HG02840 (cell line): ENCODE data around the gene CERS1.

Experiments used
- ATAC-seq: cut with Tn5 transposase; IDR thresholded peaks from one replicate; pipeline ENCODE4 v1.9.1; 2021; ENCODE audit warnings: mild to moderate bottlenecking, moderate library complexity, moderate number of reproducible peaks; ENCODE audit not compliant: unreplicated experiment, low FRiP score

CERS1 gene

DNA sequence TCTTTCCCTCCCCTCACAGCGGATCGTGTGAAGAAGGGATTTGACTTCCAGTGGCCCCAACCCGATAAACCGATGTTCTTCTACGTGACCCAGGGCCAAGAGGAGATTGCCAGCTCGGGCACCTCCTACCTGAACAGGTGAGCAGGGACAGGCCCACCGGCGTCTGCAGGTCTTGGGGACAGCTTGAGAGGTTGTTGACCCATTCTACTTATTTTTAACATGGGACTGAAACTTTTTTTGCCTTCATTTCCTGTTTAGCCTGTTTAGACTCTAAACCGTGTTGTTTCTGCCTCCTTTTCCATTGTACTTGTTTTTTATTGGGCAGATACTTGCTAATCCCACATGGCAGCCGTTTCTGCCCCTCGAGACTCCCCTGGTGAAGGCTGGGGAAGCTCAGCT, 35.7 kb downstream of the CERS1 start:
- no peak for ATAC-seq

DNA sequence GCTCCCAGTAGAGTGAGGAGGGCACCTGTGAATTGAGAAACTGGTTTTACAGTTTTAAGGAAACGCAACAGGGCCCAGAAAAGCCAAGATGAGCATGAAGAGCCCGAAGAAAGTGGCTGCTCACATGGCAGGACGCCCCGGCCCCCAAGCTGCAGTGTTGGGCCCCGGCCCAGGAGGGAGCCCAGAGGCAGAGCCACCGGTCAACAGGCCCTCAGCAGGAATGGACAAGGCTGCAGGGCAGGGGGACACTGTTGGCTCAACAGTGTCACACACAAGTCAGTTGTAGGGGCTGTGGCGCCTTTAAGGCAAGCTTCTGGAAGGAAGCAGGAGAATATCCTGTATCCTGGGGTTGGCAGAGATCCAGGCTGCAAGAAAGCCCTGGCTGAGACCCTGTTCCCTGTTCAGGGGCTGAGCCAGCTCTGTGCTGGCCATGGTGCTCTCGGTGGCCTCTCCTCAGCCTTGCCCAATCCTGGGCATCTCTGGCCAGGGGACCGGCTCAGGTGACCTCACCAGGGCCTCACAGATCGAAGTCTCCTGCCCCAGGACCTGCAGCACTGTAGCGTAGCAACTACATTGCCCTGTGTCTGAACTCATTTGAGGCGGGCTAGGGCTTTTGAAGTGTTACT, 36.2 kb downstream of the CERS1 start:
- ATAC-seq, result no peak

DNA sequence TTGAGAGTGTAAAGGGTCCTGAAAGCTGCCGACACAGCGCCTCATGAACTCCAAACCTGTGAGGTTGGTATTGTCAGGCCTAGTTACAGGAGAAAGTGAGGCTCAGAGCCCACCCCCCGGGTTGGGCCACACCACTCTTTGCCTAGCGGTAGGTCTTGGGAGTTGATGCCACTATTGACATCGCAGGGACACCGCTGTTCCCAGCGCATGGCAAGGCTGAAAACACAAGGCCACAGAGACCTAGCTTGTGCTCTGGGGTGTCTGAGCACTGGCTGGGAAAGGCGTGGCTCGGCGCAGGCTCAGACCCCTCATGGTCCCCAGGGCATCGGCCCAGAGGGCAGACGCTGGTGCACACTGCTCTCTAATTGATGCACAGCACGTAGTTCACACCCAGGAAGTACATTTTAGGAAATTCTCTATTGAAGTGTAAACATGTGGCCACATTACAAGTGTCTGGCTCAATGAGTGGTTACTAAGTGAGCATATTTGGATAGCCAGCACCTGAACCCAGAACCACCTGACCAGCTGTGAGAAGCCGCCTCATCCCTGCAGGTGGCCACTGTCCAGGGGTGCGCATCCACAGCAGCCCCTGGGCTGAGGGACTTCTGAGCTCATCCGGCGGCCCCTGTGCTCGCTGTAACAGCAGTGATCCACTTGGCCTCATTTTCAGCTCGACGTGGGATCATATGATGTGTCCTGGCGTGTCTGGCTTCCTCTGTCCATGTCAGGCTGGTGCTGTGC, 36.9 kb downstream of the CERS1 start:
- ATAC-seq, result no peak

DNA sequence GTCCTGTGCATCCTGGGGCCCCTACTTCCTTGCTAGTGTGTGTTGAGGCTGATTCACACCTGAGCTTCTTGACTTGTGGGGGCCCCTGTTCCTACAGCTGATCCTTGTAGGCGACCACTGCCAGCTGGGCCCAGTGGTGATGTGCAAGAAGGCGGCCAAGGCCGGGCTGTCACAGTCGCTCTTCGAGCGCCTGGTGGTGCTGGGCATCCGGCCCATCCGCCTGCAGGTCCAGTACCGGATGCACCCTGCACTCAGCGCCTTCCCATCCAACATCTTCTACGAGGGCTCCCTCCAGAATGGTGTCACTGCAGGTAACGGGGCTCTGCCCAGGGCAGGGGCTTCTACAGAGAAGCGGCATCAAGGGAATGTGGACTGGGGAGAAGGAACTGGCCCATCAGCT, 38.7 kb downstream of the CERS1 start:
- no peak for ATAC-seq

DNA sequence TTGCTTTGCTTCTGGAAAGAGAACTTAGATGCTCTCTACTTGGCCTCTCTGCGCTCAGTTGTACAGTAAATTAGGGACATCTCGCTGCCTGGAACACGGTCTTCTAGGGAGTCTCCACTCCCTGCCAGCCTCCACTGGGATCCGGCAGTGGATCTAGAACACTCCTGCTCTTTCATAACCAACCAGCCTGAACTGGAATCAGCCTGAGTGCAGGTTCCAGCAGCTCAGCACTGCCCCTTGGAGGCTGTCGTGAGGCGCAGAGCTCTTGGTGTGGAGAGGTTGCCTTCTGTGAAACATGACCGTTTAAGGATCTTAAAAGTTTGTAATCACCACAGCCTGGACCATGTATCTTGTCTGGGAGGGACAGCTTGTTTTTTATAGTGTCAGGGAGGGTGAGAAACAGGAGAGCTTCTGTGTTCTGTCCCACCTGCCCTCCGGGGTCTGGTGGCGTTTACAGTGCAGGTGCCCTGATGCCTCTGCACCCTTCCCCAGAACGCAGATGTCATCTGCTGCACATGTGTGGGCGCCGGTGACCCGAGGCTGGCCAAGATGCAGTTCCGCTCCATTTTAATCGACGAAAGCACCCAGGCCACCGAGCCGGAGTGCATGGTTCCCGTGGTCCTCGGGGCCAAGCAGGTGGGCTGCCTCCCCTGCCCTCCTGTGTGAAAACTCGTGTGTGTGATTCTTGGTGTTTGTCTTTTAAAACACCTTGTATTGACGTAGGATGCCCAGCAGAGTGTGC, 39.4 kb downstream of the CERS1 start:
- no peak for ATAC-seq

DNA sequence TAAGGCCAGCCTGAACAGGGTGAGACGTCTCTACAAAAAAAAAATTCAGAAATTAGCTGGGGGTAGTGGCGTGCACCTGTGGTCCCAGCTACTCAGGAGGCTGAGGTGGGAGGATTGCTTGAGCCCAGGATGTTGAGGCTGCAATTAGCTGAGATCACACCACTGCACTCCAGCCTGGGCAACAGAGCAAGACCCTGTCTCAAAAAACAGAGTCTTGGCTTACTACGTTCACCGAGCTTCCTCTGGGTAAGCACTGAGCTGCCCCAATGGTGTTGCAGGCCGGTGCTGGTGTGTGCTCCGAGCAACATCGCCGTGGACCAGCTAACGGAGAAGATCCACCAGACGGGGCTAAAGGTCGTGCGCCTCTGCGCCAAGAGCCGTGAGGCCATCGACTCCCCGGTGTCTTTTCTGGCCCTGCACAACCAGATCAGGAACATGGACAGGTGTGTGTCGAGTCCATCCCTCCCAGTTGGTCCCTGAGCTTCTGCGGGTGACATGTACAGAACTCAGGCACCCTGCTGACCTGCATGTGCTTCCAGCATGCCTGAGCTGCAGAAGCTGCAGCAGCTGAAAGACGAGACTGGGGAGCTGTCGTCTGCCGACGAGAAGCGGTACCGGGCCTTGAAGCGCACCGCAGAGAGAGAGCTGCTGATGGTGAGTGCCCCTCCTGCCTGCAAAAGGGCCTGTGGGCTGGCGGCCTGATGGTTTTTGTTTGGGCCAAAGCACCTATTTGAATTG, 40.1 kb downstream of the CERS1 start:
- ATAC-seq, result no peak

GRCh38 chr19:18854982-18855381, 41.0 kb downstream of the CERS1 start:
- no peak for ATAC-seq

GRCh38 chr19:18853755-18854427, 42.1 kb downstream of the CERS1 start:
- ATAC-seq, result no peak

DNA sequence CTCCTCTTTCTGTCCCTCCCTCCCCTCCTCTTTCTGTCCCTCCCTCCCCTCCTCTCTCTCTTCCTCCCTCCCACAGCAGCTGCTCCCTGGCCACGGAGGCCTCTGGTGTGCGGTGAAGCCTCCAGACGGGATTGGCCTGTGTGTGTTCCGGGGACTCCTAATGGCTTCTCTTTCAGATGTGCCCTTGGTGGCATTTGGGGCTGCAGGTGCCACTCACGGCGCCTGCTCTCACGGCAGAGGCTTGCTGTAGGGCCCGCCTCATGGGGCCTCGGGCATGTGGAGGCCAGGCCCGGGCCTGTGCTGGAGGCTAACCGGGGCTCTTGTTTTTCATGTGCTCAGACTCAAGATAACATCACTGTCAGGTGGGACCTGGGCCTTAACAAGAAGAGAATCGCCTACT, 43.3 kb downstream of the CERS1 start:
- no peak for ATAC-seq

- no peak for ATAC-seq
Observed at GRCh38 chr19:18851673-18852325, 44.2 kb downstream of the CERS1 start.

DNA sequence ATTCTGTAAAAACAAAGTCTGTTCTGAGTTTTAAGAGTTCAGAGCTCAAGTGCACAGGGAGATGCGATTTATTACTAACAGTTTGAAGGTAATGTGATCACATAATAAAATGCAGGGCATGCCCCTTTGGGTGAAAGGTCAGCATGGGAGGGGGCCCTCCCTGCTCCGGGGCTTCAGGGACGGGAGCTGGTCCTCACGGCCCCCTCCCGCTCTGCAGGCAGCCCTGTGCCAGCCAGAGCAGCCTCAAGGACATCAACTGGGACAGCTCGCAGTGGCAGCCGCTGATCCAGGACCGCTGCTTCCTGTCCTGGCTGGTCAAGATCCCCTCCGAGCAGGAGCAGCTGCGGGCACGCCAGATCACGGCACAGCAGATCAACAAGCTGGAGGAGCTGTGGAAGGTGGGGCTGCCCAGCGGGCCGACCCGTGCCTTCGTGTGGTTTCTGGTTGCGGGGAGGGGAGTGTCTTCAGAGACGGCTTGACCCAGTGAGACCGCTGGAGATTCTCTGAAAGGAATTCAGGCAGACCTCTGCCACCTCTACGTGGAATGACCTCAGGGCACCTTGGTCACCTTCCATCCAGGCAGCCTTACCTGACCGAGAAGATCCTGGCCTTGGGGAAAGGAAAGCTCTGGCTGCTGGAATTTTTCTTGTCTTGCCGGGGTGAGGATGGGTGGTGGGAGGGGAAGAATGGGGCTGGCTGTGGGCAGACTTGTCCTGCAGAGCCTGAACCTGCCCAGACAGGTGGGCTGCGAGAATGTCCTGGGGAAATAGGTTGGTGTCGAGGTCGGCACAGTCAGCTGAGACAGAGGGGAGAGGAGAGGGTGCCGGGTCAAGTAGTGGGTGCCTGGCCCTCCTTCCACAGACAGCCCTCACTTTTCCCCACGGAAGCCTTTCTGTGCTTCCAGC, 45.2 kb downstream of the CERS1 start:
- ATAC-seq, result no peak

DNA sequence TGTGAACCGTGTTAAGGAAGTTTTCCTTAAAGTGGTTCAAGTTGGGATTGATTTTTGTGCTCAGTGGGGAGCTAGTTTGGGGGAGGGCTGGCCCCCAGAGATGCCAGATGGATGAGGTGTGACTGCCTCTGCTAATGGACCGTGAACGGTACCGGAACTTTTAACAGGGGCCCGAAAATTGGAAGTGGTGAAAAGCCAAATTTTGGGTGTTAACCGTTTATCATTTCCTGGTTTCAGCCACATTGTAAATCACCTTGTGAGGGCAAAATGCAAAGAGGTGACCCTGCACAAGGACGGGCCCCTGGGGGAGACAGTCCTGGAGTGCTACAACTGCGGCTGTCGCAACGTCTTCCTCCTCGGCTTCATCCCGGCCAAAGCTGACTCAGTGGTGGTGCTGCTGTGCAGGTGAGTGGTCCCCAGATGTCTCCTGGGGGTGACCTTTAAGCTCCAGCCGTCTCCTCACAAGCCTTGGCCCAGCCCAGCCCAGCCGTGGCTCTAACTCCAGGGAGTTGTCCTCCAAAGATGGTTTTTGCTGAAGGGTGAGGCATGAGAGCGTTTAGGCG, 46.0 kb downstream of the CERS1 start:
- ATAC-seq, result no peak

DNA sequence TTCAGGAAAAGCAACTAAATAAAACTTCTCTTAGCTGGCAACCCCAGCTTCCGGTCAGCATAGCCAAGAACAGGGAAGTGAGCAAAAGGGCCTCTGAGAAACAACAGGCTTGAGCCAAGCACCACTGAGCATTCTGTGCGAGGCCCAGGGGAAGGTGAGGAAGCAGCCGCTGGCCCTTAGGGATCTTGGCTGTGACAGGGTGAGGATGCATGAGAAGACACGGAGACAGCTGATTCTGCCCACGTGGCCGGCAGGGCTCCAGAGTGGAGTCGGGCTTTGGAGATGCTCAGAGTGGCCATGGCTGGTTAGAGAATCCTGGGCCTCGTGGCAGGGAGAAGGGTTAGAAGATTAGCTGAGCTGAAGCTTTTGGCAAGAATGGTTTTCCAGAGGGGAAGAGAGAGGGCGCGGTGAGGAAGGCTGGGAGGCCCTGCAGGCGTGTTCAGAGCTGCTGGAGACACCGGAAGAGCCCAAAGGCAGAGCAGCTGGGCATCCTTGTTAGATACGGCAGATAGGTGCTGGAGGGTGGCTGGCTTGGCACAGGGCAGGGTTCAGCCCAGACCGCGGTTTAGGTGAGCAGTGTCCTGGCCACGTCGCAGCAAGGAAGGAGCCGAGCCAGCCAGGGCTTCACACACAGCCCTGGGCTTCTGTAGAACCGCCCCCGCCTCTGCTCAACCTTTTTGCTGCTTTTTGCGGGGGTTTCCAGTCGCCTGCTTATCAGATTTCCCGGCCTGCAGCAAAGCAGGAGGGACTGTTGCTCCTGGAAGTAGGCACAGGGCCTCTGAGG, 46.9 kb downstream of the CERS1 start:
- no peak for ATAC-seq

DNA sequence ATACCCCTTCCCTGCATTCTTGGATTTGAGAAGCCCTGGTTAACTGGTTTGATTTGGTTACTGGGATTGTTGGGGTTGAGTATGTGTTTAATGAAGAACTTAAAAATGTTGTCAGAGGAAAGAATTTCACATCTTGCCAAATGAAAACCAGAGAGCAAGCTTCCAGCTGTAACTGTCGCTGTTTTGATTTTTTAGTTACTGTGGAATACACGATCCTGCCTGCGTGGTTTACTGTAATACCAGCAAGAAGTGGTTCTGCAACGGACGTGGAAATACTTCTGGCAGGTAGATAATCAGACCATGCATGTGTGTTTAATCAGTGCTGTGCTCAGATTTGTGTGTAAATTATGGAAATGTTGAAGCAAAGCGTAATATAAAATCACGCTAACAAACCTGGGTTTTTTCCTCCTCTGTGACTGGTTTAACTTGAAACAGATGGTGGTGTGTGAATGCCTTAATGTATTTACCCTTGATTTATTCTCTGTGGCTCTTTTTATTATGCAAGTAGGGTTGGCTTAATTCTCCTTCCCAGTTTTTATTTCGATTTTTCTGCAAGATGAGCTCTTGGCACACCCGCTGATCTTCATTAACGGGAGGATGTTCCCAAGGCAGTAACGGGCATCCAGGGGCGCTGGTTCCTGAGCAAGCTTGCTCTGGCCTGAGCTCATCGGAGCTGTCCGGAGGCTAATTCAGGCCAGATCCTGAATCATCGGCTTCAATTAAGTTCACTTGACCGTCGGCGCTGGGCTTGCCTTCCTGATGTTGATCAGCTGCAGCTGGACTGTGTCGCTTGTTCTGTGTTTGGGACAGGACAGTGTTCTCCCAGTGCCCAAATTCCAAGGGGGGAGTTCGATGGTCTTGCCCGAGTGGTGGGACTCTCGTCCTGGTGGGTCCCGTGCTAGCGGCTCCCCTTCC, 48.2 kb downstream of the CERS1 start:
- no peak for ATAC-seq

DNA sequence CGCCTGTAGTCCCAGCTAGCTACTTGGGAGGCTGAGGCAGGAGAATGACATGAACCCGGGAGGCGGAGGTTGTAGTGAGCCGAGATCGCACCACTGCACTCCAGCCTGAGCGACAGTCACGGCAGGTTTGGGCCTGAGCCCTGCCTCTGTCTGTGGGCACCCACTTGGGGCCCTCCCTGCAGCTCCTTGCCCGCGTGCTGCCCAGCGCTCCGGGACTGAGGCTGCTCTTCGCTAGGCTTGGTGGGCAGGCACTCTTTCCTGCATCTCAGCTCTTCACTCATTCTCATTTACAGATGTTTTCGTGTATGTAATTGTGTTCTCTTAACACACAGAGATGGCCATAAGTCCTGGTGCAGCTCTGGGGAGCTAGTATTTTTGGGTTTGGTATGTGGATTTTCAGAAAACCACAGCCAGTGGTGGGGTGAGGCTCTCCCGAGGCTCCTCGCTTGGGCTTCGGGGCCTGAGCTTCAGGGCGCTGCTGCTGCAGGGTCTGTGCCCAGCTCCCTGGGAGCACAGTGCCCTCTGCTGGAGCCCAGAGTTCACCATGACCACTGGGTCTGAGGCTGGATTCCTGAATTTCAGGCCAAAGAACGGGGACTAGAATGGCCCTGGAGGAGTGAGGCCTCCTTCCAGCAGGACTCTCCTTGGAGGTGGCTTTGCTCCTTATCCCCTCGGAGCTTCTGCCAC, 49.0 kb downstream of the CERS1 start:
- ATAC-seq, result no peak

DNA sequence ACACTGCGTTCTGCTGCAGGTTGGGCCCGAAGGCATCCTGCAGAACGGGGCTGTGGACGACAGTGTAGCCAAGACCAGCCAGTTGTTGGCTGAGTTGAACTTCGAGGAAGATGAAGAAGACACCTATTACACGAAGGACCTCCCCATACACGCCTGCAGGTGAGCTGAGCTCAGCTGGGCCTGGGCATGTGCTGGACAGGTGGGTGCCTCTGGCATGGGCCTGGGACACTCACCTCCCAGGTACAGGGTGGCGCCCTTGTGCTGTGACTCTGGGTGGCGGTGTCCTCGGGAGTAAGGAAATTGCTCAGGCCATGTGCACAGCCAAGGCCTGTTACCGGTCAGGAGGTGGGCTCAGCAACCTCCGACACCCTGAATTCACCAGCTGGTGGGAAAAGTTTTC, 50.0 kb downstream of the CERS1 start:
- ATAC-seq, result no peak
